Smooth muscle cell (in vitro differentiated cells): ENCODE results near the gene TGFBRAP1. TPM values are rescaled to one million over a fixed set of nuclear protein-coding genes. Genes with fewer than 3 reads are reported as not detected.

Experiments used
- DNase-seq: peaks from one replicate; lab custom pipeline; 2025; ENCODE audit not compliant: unreplicated experiment; lab: John Stamatoyannopoulos, UW
- H2AFZ ChIP-seq: fragments of 200-600 bp; sonication (generic); 2 replicates; pipeline ENCODE4 v1.6.0; 2016; ENCODE audit warnings: antibody characterized with exemption, low read depth, mild to moderate bottlenecking
- H3F3A ChIP-seq: fragments of 200-600 bp; sonication (generic); 2 replicates; pipeline ENCODE4 v1.6.0; 2017; ENCODE audit warnings: antibody characterized with exemption, low read depth
- H3K27ac ChIP-seq: fragments of 200-600 bp; sonication (generic); 2 replicates; pipeline ENCODE4 v1.5.1; 2016; ENCODE audit warnings: low read depth, mild to moderate bottlenecking
- H3K27me3 ChIP-seq: fragments of 200-600 bp; sonication (generic); 2 replicates; pipeline ENCODE4 v1.6.1; 2016; ENCODE audit warnings: low read depth, mild to moderate bottlenecking
- H3K36me3 ChIP-seq: fragments of 200-600 bp; sonication (generic); 2 replicates; pipeline ENCODE4 v1.5.1; 2016; ENCODE audit warnings: low read depth
- H3K4me1 ChIP-seq: fragments of 200-600 bp; sonication (generic); 2 replicates; pipeline ENCODE4 v1.5.1; 2016; ENCODE audit warnings: low read depth
- H3K4me2 ChIP-seq: fragments of 200-600 bp; sonication (generic); 2 replicates; pipeline ENCODE4 v1.6.0; 2016; ENCODE audit warnings: mild to moderate bottlenecking
- H3K4me3 ChIP-seq: fragments of 200-600 bp; sonication (generic); 2 replicates; pipeline ENCODE4 v1.5.1; 2016; ENCODE audit warnings: mild to moderate bottlenecking
- H3K79me2 ChIP-seq: fragments of 200-600 bp; sonication (generic); 2 replicates; pipeline ENCODE4 v1.6.0; 2016; ENCODE audit warnings: low read depth, mild to moderate bottlenecking
- H3K9ac ChIP-seq: fragments of 200-600 bp; sonication (generic); 2 replicates; pipeline ENCODE4 v1.6.0; 2016; ENCODE audit warnings: low read depth
- H3K9me3 ChIP-seq: fragments of 200-600 bp; sonication (generic); replicated peaks from 2 replicates; pipeline ENCODE4 v1.5.1; 2016; ENCODE audit warnings: low read depth
- H4K20me1 ChIP-seq: fragments of 200-600 bp; sonication (generic); 2 replicates; pipeline ENCODE4 v1.6.0; 2016; ENCODE audit warnings: low read depth
- WGBS: methylation state at CpG from one replicate; pipeline ENCODE4 v1.1.7; 2016; ENCODE audit warnings: low lambda C conversion rate; 5-methylcytosine and 5-hydroxymethylcytosine counted together
- polyA plus RNA-seq: library from polyadenylated mRNA; unstranded; fragments of >200 nt; fragmentation: Nextera tagmentation; extraction: Ambion mirVana; gene quantifications from 2 replicates; pipeline ENCODE4 v1.2.1, GENCODE V29; 2016
- total RNA-seq: library from RNA; depleted of rRNA; stranded (reverse); fragments of >200 nt; gene quantifications from 2 replicates; pipeline ENCODE4 v1.2.3, GENCODE V29; 2014
- TF ChIP-seq, protein P1 (sequence below): fragments of 200-600 bp; sonication (generic); IDR thresholded peaks from 2 replicates; pipeline ENCODE4 v1.5.1; 2017; ENCODE audit warnings: borderline replicate concordance, mild to moderate bottlenecking, antibody characterized with exemption; ENCODE audit not compliant: insufficient read depth, poor library complexity, severe bottlenecking

TGFBRAP1 gene
- total and polyA plus RNA-seq, 2 experiments from 2014 or later = 8.9 to 10.5 TPM

DNA sequence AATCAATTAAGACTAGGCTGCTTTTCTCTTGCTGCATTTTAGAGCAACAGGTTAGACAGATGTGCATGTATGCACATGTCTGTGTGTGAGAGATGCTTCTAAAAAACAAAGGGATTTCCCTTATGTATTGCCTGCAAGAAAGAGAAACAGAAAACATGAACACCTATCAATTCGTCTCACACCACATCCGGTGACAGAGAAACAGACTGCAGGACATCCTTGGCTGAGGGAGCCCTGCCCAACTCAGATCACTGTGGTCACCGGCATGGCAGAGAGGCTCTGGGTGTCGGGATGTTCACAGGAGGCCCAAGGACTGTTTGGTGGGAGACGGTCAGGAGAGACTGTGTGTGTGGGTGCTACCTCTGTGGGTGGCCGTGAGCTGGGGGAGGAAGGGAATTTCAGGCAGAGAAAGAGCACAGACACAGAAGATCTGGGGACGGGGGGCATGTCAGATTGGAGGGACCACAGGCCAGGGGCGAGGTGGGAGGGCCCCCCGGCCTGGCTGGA lies 44.4 kb upstream of the TGFBRAP1 start:
- Histone ChIP-seq H4K20me1 (peaks cover 92% of the 10 kb centered on the region), H3K4me3 (no peak overlapping the region), H3K27ac (no peak overlapping the region), H3F3A (peaks cover 4% of the 10 kb centered on the region), H3K9ac (no peak overlapping the region), H3K27me3 (no peaks in the 10 kb centered on the region), H2AFZ (no peak overlapping the region), H3K4me2 (no peak overlapping the region), H3K79me2 (peaks cover 4% of the 10 kb centered on the region), H3K4me1 (no peaks in the 10 kb centered on the region), H3K9me3 (no peaks in the 10 kb centered on the region), H3K36me3 (no peaks in the 10 kb centered on the region)
- TF ChIP-seq, protein P1, sequence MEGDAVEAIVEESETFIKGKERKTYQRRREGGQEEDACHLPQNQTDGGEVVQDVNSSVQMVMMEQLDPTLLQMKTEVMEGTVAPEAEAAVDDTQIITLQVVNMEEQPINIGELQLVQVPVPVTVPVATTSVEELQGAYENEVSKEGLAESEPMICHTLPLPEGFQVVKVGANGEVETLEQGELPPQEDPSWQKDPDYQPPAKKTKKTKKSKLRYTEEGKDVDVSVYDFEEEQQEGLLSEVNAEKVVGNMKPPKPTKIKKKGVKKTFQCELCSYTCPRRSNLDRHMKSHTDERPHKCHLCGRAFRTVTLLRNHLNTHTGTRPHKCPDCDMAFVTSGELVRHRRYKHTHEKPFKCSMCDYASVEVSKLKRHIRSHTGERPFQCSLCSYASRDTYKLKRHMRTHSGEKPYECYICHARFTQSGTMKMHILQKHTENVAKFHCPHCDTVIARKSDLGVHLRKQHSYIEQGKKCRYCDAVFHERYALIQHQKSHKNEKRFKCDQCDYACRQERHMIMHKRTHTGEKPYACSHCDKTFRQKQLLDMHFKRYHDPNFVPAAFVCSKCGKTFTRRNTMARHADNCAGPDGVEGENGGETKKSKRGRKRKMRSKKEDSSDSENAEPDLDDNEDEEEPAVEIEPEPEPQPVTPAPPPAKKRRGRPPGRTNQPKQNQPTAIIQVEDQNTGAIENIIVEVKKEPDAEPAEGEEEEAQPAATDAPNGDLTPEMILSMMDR = no peak
- DNase-seq = no peak
- WGBS = 93% methylated on average over 9 of the region's 9 CpGs

GRCh38 chr2:105373344-105373781 lies 43.8 kb upstream of the TGFBRAP1 start:
- Histone ChIP-seq H3F3A (peaks cover 4% of the 10 kb centered on the region), H3K4me2 (no peak overlapping the region), H2AFZ (no peak overlapping the region), H3K9me3 (no peaks in the 10 kb centered on the region), H3K79me2 (no peaks in the 10 kb centered on the region), H3K9ac (no peak overlapping the region), H4K20me1 (peaks cover 92% of the 10 kb centered on the region), H3K36me3 (no peaks in the 10 kb centered on the region), H3K4me1 (no peaks in the 10 kb centered on the region), H3K27me3 (no peaks in the 10 kb centered on the region), H3K27ac (no peak overlapping the region), H3K4me3 (no peak overlapping the region)
- TF ChIP-seq, protein P1 = no peak
- 98% methylated on average over 9 of the region's 9 CpGs for WGBS
- no peak for DNase-seq

DNA sequence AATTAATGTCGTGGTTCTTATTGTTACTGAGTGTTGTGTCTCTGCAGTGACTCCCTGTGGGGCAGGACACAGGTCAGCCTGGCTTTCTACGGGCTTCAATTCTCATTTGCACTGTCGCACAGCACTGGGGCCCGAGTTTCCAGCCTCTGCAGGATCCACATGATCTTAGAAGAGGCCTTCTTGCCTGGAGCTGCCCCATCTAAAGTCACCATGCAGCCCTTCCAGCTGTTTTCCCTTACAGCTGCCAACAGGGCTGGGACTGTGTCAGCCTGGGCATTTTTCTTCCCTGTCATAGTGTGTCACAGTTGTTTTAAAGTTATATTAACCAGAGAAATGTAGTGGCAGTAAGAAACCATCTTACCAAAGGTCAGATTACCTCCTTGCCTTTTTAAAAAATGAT lies 42.3 kb upstream of the TGFBRAP1 start:
- Histone ChIP-seq H3K4me2 (no peak overlapping the region), H3K27ac (no peak overlapping the region), H3K9me3 (no peaks in the 10 kb centered on the region), H2AFZ (no peak overlapping the region), H4K20me1 (peaks cover 90% of the 10 kb centered on the region), H3K27me3 (no peaks in the 10 kb centered on the region), H3K9ac (no peak overlapping the region), H3K4me3 (no peak overlapping the region), H3K4me1 (no peaks in the 10 kb centered on the region), H3K36me3 (peaks cover 9% of the 10 kb centered on the region), H3K79me2 (no peaks in the 10 kb centered on the region), H3F3A (peaks cover 4% of the 10 kb centered on the region)
- TF ChIP-seq, protein P1 = no peak
- WGBS = 85% methylated on average over 4 of the region's 4 CpGs
- DNase-seq = no peak

- Histone ChIP-seq H2AFZ (no peak overlapping the region), H3K4me3 (no peak overlapping the region), H3K79me2 (no peaks in the 10 kb centered on the region), H3K9me3 (no peaks in the 10 kb centered on the region), H4K20me1 (peaks cover 88% of the 10 kb centered on the region), H3K9ac (no peak overlapping the region), H3F3A (peaks cover 4% of the 10 kb centered on the region), H3K27me3 (no peaks in the 10 kb centered on the region), H3K4me1 (no peaks in the 10 kb centered on the region), H3K36me3 (peaks cover 9% of the 10 kb centered on the region), H3K27ac (no peak overlapping the region), H3K4me2 (no peak overlapping the region)
- WGBS = 80% methylated on average over 10 of the region's 10 CpGs
- TF ChIP-seq, protein P1 = no peak
- DNase-seq = no peak
These were observed 41.6 kb upstream of the TGFBRAP1 start for GRCh38 chr2:105371156-105371555.
